ENCODE data around the gene RTP5. TPM values are rescaled to one million over a fixed set of nuclear protein-coding genes. Genes with fewer than 3 reads are reported as not detected.

RTP5 gene
- total and polyA plus RNA-seq, 2 of the 8 experiments (the other 6 are each of a cell fraction or from before 2014, with no cell fraction given) = not detected

DNA sequence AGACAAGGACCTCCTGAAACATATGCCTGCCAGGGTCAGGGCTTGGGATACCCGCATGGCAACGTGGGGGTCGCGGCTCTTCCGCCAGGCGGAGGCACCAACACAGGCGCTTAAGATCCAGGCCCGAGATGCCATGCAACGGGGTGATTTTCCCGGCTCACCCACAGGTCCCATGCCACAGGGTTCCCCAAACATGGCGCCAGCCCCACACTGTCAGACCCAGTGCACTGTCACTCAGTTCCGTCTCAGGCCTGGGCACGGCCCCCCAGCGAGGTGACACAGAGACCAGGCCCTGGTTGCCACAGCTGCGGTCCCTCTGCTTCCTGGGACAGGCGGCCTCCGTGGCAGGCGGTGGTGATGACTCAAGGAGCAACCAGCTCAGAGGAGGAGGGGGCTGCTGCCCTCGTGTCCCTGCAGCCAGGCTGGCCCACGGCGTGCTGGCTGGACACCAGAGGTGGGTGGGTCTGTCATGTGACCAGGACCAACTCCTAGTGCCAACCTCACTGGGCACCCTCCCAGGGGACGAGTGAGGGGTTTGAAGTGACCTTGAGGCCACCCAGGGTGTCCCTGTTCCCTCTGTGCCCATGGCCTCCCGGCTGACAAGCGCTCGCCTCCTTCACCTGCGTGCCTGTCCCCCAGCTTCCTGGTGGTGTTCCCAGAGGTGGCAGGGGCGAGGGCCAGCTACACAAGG lies 15.7 kb upstream of the RTP5 start:
- no peak overlapping the region for H2BK120ac ChIP-seq (replicated peaks; ENCODE audit: low read depth, low read length)
- H4K5ac ChIP-seq (ENCODE audit: insufficient read length, low read depth, low read length) = no peak overlapping the region
- TF ChIP-seq SIX5 (IDR thresholded peaks at IDR 0.05; ENCODE audit: low read depth, low read length) = no peak
- no peak for TF ChIP-seq NRF1 (IDR thresholded peaks at IDR 0.05; ENCODE audit: low read depth, low read length)
- no peak for TF ChIP-seq TBP (IDR thresholded peaks at IDR 0.05; ENCODE audit: low read depth, low read length)
- TF ChIP-seq EP300 (IDR thresholded peaks at IDR 0.05; ENCODE audit: borderline replicate concordance in 1 of 2, low read depth in 2 of 2, low read length in 2 of 2) = no peak
- TF ChIP-seq CREB1 (IDR thresholded peaks at IDR 0.05) = no peak
- no peak for TF ChIP-seq CTBP2 (IDR thresholded peaks at IDR 0.05; ENCODE audit: borderline replicate concordance, insufficient read depth, insufficient read length, low read length)
- TF ChIP-seq JUND (IDR thresholded peaks at IDR 0.05; ENCODE audit: low read length) = no peak
- H4K91ac ChIP-seq (replicated peaks; ENCODE audit: insufficient read length, low read length) = no peak overlapping the region
- H4K20me1 ChIP-seq (replicated peaks in 1 of 2; ENCODE audit: control insufficient read depth in 1 of 2, insufficient read depth in 2 of 2, low read length in 2 of 2) = no peaks in the 10 kb centered on the region
- no peak overlapping the region for H3K9ac ChIP-seq (replicated peaks in 1 of 4; ENCODE audit: extremely low read depth in 1 of 4, low read depth in 3 of 4, low read length in 3 of 4)
- H3K9me3 ChIP-seq (ENCODE audit: insufficient read depth in 2 of 2, low read depth in 1 of 2, low read length in 1 of 2) = no peaks in the 10 kb centered on the region
- H3K27ac ChIP-seq (ENCODE audit: low read depth, low read length) = no peak overlapping the region
- peak overlapping the region; percentile 35; the same call in 1 of the 2 replicates for H4K8ac ChIP-seq (ENCODE audit: extremely low read depth, insufficient read depth, low read length)
- ChIA-PET POLR2A (ENCODE audit: partially characterized antibody) (no interaction called here), CTCF (ENCODE audit: partially characterized antibody) (interaction anchor here (1.0 to 1.6 kb wide), 5 partner anchors 8 to 130 kb away, joined by 3 to 5 read pairs (median 3); no protein-coding TSS in a partner anchor)
- H3K27me3 ChIP-seq (replicated peaks in 1 of 4; ENCODE audit: control insufficient read depth in 3 of 4, extremely low read depth in 1 of 4, insufficient read depth in 3 of 4, low read length in 3 of 4) = no peaks in the 10 kb centered on the region
- H3K23me2 ChIP-seq (ENCODE audit: low read depth, low read length) = no peaks in the 10 kb centered on the region
- FAIRE-seq (no peak), DNase-seq (ENCODE audit: low read depth in 1 of 2, low spot score in 2 of 2) (no peak)
- no peak overlapping the region for H2BK20ac ChIP-seq (ENCODE audit: low read length)
- H3K79me2 ChIP-seq (ENCODE audit: control insufficient read depth in 1 of 2, insufficient read depth in 2 of 2, low read length in 2 of 2) = no peaks in the 10 kb centered on the region
- H3K18ac ChIP-seq (ENCODE audit: extremely low read depth, low read length) = no peak overlapping the region
- H3K56ac ChIP-seq (replicated peaks; ENCODE audit: insufficient read length, low read depth, low read length) = no peak overlapping the region
- H2BK5ac ChIP-seq (ENCODE audit: low read depth, low read length) = no peak overlapping the region
- H3K23ac ChIP-seq (ENCODE audit: insufficient read length) = no peak overlapping the region
- H3K14ac ChIP-seq (ENCODE audit: insufficient read length) = no peak overlapping the region
- no peak overlapping the region for H3K4me3 ChIP-seq (ENCODE audit: extremely low read depth in 1 of 4, insufficient read depth in 2 of 4, low read depth in 3 of 4, low read length in 4 of 4)
- no peak overlapping the region for H3K4me2 ChIP-seq (ENCODE audit: insufficient read depth in 1 of 2, low read depth in 2 of 2, low read length in 2 of 2)
- no peak overlapping the region for H3K4ac ChIP-seq (replicated peaks; ENCODE audit: insufficient read length, low read depth, low read length)
- peaks cover 0 to 5% (median 2%) of the 10 kb centered on the region in 4 experiments; a peak in 3 of 7 replicates for H3K4me1 ChIP-seq (replicated peaks in 1 of 4; ENCODE audit: control insufficient read depth in 3 of 4, insufficient read depth in 4 of 4, low read length in 3 of 4)
- H2BK15ac ChIP-seq (ENCODE audit: low read length) = no peak overlapping the region
- no peaks in the 10 kb centered on the region for H3K79me1 ChIP-seq (ENCODE audit: low read depth, low read length)
- H2AK5ac ChIP-seq (ENCODE audit: low read depth, low read length) = no peak overlapping the region
- H3K36me3 ChIP-seq (ENCODE audit: control insufficient read depth in 2 of 4, insufficient read depth in 4 of 4, low read length in 3 of 4) = no peaks in the 10 kb centered on the region
- no peak overlapping the region for H2BK12ac ChIP-seq (ENCODE audit: low read depth, low read length)
- H2AFZ ChIP-seq (ENCODE audit: low read length) = no peak overlapping the region
- WGBS, 2 experiments (ENCODE audit: extremely low coverage in 1 of 2, insufficient coverage in 1 of 2, insufficient read length in 1 of 2, insufficient replicate concordance in 2 of 2, low coverage in 1 of 2, low lambda C conversion rate in 2 of 2, missing lambda C conversion rate in 1 of 2) = 95% methylated on average over 22 of the region's 27 CpGs; no CpG with 5 or more reads in 1 of the 2 experiments
